ENCODE measurements around the gene OAF. TPM values are rescaled to one million over a fixed set of nuclear protein-coding genes. Genes with fewer than 3 reads are reported as not detected.

Gene OAF
- total RNA-seq, 8 experiments from 2014 or later, result 1.7 to 58.4 (median 16.7) TPM

GRCh38 chr11:120186456-120186773 is 24.4 kb upstream of the OAF start:
- Histone ChIP-seq H3K4me1 (replicated peaks in 1 of 2) (peaks cover 53 to 63% of the 10 kb centered on the region in 2 donors), H3K4me3 (no peak overlapping the region), H3K27ac (no peak overlapping the region)
- peak in 3 of 8 experiments; percentile 3 to 32 (median 17) for ATAC-seq (replicated peaks in 6 of 8)
- in situ Hi-C loops (cut with MboI; ENCODE audit: low pct_unique_long_range_greater_than_20kb in 2 of 9, low sequenced_read_pairs in 9 of 9, unreplicated experiment in 9 of 9), result no loop called here

- peaks cover 50 to 58% of the 10 kb centered on the region in 2 donors for H3K4me1 ChIP-seq (replicated peaks in 1 of 2)
- ATAC-seq (replicated peaks in 6 of 8), result peak; percentile 13 to 67 (median 48)
- in situ Hi-C loops (cut with MboI; ENCODE audit: low pct_unique_long_range_greater_than_20kb in 2 of 9, low sequenced_read_pairs in 9 of 9, unreplicated experiment in 9 of 9), result no loop called here
- H3K4me3 ChIP-seq, result no peak overlapping the region
- H3K27ac ChIP-seq, result no peak overlapping the region
- WGBS, 10 experiments, result 0 to 62% (median 10%) methylated on average over 2 to 8 of the region's 17 CpGs; no CpG with 5 or more reads in 5 of the 10 experiments
Observed at GRCh38 chr11:120186774-120187591, 23.8 kb upstream of the OAF start.

GRCh38 chr11:120188371-120188770 is 22.5 kb upstream of the OAF start:
- Histone ChIP-seq H3K4me1 (replicated peaks in 1 of 2) (peaks cover 44 to 46% of the 10 kb centered on the region in 2 donors), H3K27ac (no peak overlapping the region), H3K4me3 (no peak overlapping the region)
- in situ Hi-C loops (cut with MboI; ENCODE audit: low pct_unique_long_range_greater_than_20kb in 2 of 9, low sequenced_read_pairs in 9 of 9, unreplicated experiment in 9 of 9), result no loop called here
- 80% methylated on average over 1 of the region's 5 CpGs; no CpG with 5 or more reads in 8 of the 10 experiments for WGBS, 10 experiments
- no peak for ATAC-seq (replicated peaks in 6 of 8)

GRCh38 chr11:120188811-120189455 is 21.9 kb upstream of the OAF start:
- ATAC-seq (replicated peaks in 6 of 8), result no peak
- WGBS, 10 experiments, result 40 to 100% (median 100%) methylated on average over 1 to 3 of the region's 4 CpGs; no CpG with 5 or more reads in 3 of the 10 experiments
- H3K4me3 ChIP-seq, result no peak overlapping the region
- H3K27ac ChIP-seq, result no peak overlapping the region
- in situ Hi-C loops (cut with MboI; ENCODE audit: low pct_unique_long_range_greater_than_20kb in 2 of 9, low sequenced_read_pairs in 9 of 9, unreplicated experiment in 9 of 9), result no loop called here
- H3K4me1 ChIP-seq (replicated peaks in 1 of 2), result peaks cover 44 to 46% of the 10 kb centered on the region in 2 donors

- WGBS, 10 experiments, result 34 to 100% (median 70%) methylated on average over 1 to 3 of the region's 4 CpGs; no CpG with 5 or more reads in 4 of the 10 experiments
- in situ Hi-C loops (cut with MboI; ENCODE audit: low pct_unique_long_range_greater_than_20kb in 2 of 9, low sequenced_read_pairs in 9 of 9, unreplicated experiment in 9 of 9), result no loop called here
- Histone ChIP-seq H3K4me3 (no peak overlapping the region), H3K27ac (no peak overlapping the region), H3K4me1 (replicated peaks in 1 of 2) (peaks cover 40 to 42% of the 10 kb centered on the region in 2 donors)
- no peak for ATAC-seq (replicated peaks in 6 of 8)
Observed at GRCh38 chr11:120191058-120191457, 19.8 kb upstream of the OAF start.

GRCh38 chr11:120192831-120193625 is 17.8 kb upstream of the OAF start:
- H3K27ac ChIP-seq, result no peak overlapping the region
- ATAC-seq (replicated peaks in 6 of 8), result no peak
- H3K4me3 ChIP-seq, result no peak overlapping the region
- 60 to 100% (median 96%) methylated on average over 1 to 5 of the region's 15 CpGs; no CpG with 5 or more reads in 5 of the 10 experiments for WGBS, 10 experiments
- in situ Hi-C loops (cut with MboI; ENCODE audit: low pct_unique_long_range_greater_than_20kb in 2 of 9, low sequenced_read_pairs in 9 of 9, unreplicated experiment in 9 of 9), result no loop called here
- peaks cover 40% of the 10 kb centered on the region in 2 donors for H3K4me1 ChIP-seq (replicated peaks in 1 of 2)

GRCh38 chr11:120194166-120194565 is 16.7 kb upstream of the OAF start:
- WGBS, 10 experiments, result 80 to 100% (median 95%) methylated on average over 1 to 4 of the region's 4 CpGs; no CpG with 5 or more reads in 4 of the 10 experiments
- peaks cover 43 to 45% of the 10 kb centered on the region in 2 donors for H3K4me1 ChIP-seq (replicated peaks in 1 of 2)
- ATAC-seq (replicated peaks in 6 of 8), result no peak
- in situ Hi-C loops (cut with MboI; ENCODE audit: low pct_unique_long_range_greater_than_20kb in 2 of 9, low sequenced_read_pairs in 9 of 9, unreplicated experiment in 9 of 9), result no loop called here
- no peak overlapping the region for H3K27ac ChIP-seq
- H3K4me3 ChIP-seq, result no peak overlapping the region

GRCh38 chr11:120195601-120196320 is 15.1 kb upstream of the OAF start:
- peak in 5 of 8 experiments; percentile 89 to 94 (median 92) for ATAC-seq (replicated peaks in 6 of 8)
- in situ Hi-C loops (cut with MboI; ENCODE audit: low pct_unique_long_range_greater_than_20kb in 2 of 9, low sequenced_read_pairs in 9 of 9, unreplicated experiment in 9 of 9), result no loop called here
- Histone ChIP-seq H3K4me1 (replicated peaks in 1 of 2) (peaks cover 43 to 45% of the 10 kb centered on the region in 2 donors), H3K4me3 (no peak overlapping the region), H3K27ac (peak overlapping the region; percentile 67 to 68)
- 0 to 50% (median 13%) methylated on average over 1 to 8 of the region's 13 CpGs; no CpG with 5 or more reads in 2 of the 10 experiments for WGBS, 10 experiments

GRCh38 chr11:120196826-120197225 is 14.0 kb upstream of the OAF start:
- Histone ChIP-seq H3K27ac (no peak overlapping the region), H3K4me3 (no peak overlapping the region), H3K4me1 (replicated peaks in 1 of 2) (peaks cover 39 to 41% of the 10 kb centered on the region in 2 donors)
- WGBS, 10 experiments, result 80 to 100% (median 90%) methylated on average over 2 to 3 of the region's 6 CpGs; no CpG with 5 or more reads in 4 of the 10 experiments
- ATAC-seq (replicated peaks in 6 of 8), result no peak
- in situ Hi-C loops (cut with MboI; ENCODE audit: low pct_unique_long_range_greater_than_20kb in 2 of 9, low sequenced_read_pairs in 9 of 9, unreplicated experiment in 9 of 9), result no loop called here

- in situ Hi-C loops (cut with MboI; ENCODE audit: low pct_unique_long_range_greater_than_20kb in 2 of 9, low sequenced_read_pairs in 9 of 9, unreplicated experiment in 9 of 9), result no loop called here
- Histone ChIP-seq H3K27ac (peak overlapping the region in 1 of 2 donors; percentile 40), H3K4me1 (replicated peaks in 1 of 2) (peaks cover 36 to 39% of the 10 kb centered on the region in 2 donors), H3K4me3 (no peak overlapping the region)
- peak in 7 of 8 experiments; percentile 9 to 93 (median 31) for ATAC-seq (replicated peaks in 6 of 8)
- WGBS, 10 experiments, result 0 to 83% methylated on average over 1 of the region's 14 CpGs; no CpG with 5 or more reads in 8 of the 10 experiments
Observed at GRCh38 chr11:120197251-120197891, 13.5 kb upstream of the OAF start.

GRCh38 chr11:120197977-120198376 is 12.9 kb upstream of the OAF start:
- in situ Hi-C loops (cut with MboI; ENCODE audit: low pct_unique_long_range_greater_than_20kb in 2 of 9, low sequenced_read_pairs in 9 of 9, unreplicated experiment in 9 of 9), result no loop called here
- no peak for ATAC-seq (replicated peaks in 6 of 8)
- H3K4me3 ChIP-seq, result no peak overlapping the region
- H3K4me1 ChIP-seq (replicated peaks in 1 of 2), result peaks cover 36 to 39% of the 10 kb centered on the region in 2 donors
- H3K27ac ChIP-seq, result no peak overlapping the region
- WGBS, 10 experiments, result 0 to 80% (median 50%) methylated on average over 1 to 3 of the region's 9 CpGs; no CpG with 5 or more reads in 5 of the 10 experiments

- WGBS, 10 experiments, result 33 to 92% (median 68%) methylated on average over 1 to 5 of the region's 5 CpGs; no CpG with 5 or more reads in 1 of the 10 experiments
- Histone ChIP-seq H3K4me1 (replicated peaks in 1 of 2) (peaks cover 36 to 39% of the 10 kb centered on the region in 2 donors), H3K27ac (no peak overlapping the region), H3K4me3 (no peak overlapping the region)
- ATAC-seq (replicated peaks in 6 of 8), result no peak
- in situ Hi-C loops (cut with MboI; ENCODE audit: low pct_unique_long_range_greater_than_20kb in 2 of 9, low sequenced_read_pairs in 9 of 9, unreplicated experiment in 9 of 9), result no loop called here
Observed at GRCh38 chr11:120198403-120198786, 12.4 kb upstream of the OAF start.
